RWPE2 (cell line): ENCODE data around the gene PTS.

ENCODE experiments used
- ATAC-seq: fragments of 200-7000 bp; cut with Tn5 transposase; 3 replicates; pipeline ENCODE4 v1.9.1; 2021; ENCODE audit warnings: low read depth
- DNase-seq: peaks from one replicate; pipeline ENCODE4 v3.0.0-alpha.2; 2020; ENCODE audit warnings: low spot score
- H3K27ac ChIP-seq: fragments of 450-650 bp; 2 replicates; pipeline ENCODE4 v1.5.1; 2017; ENCODE audit warnings: mild to moderate bottlenecking; ENCODE audit not compliant: poor library complexity, severe bottlenecking
- H3K27me3 ChIP-seq: fragments of 250-450 bp; sonication (Bioruptor Pico); 2 replicates; pipeline ENCODE4 v1.5.1; 2021; ENCODE audit warnings: mild to moderate bottlenecking, moderate library complexity; ENCODE audit not compliant: insufficient read depth, poor library complexity, severe bottlenecking
- H3K36me3 ChIP-seq: fragments of 250-450 bp; sonication (Bioruptor Pico); 2 replicates; pipeline ENCODE4 v1.5.1; 2020; ENCODE audit warnings: low read depth, mild to moderate bottlenecking, moderate library complexity
- H3K4me1 ChIP-seq: fragments of 250-450 bp; sonication (Bioruptor Pico); 2 replicates; pipeline ENCODE4 v1.5.1; 2021; ENCODE audit warnings: mild to moderate bottlenecking, moderate library complexity; ENCODE audit not compliant: insufficient read depth, poor library complexity, severe bottlenecking
- H3K4me3 ChIP-seq: fragments of 250-450 bp; sonication (Bioruptor Pico); 2 replicates; pipeline ENCODE4 v1.5.1; 2021; ENCODE audit warnings: mild to moderate bottlenecking, moderate library complexity; ENCODE audit not compliant: severe bottlenecking
- H3K9me3 ChIP-seq: fragments of 250-450 bp; sonication (Bioruptor Pico); 2 replicates; pipeline ENCODE4 v1.5.1; 2021; ENCODE audit warnings: mild to moderate bottlenecking, moderate library complexity; ENCODE audit not compliant: severe bottlenecking
- CTCF ChIP-seq: fragments of 450-650 bp; IDR thresholded peaks from one replicate; pipeline ENCODE4 v1.5.1; 2017; ENCODE audit warnings: mild to moderate bottlenecking, moderate library complexity; ENCODE audit not compliant: poor library complexity, severe bottlenecking

PTS gene

DNA sequence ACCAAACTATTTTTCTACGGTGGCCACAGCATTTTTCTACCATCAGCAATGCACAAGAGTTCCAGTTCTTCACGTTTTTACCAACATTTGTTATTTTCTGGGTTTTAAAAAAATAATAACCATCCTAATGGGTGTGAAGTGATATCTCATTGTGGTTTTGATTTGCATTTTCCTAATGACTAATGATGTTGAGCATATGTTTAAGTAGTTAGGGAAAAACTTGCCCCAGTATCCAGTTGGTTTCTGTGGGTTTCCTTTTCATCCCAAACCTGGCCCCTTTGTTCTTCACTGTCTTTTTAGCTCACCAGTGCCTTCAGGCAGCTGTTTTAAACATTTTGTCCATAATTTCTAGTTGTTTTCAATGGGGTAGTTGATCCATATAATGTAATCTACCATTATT, 14.7 kb upstream of the PTS start:
- Histone ChIP-seq H3K9me3 (no peaks in the 10 kb centered on the region), H3K27me3 (no peaks in the 10 kb centered on the region), H3K4me1 (peaks cover 22% of the 10 kb centered on the region), H3K36me3 (no peaks in the 10 kb centered on the region), H3K27ac (peak overlapping the region; percentile 36), H3K4me3 (no peak overlapping the region)
- no peak for TF ChIP-seq CTCF
- DNase-seq = no peak
- ATAC-seq = no peak

DNA sequence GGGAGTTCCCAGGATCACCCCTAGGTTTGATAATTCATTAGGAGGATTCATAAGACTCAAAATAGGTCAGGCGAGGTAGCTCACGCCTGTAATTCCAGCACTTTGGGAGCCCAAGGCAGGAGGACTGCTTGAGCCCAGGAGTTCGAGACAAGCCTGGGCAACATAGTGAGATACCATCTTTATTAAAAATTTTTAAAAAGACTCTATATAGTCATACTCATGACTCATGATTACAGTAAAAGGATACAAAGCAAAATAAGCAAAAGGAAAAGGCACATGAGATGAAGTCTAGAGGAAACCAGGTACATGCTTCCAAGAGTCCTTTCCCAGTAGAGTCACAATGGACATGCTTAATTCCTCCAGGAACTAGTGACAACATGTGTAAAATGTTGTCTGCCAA, 13.9 kb upstream of the PTS start:
- Histone ChIP-seq H3K4me3 (no peak overlapping the region), H3K4me1 (peaks cover 22% of the 10 kb centered on the region), H3K27ac (peak overlapping the region; percentile 36), H3K9me3 (no peaks in the 10 kb centered on the region), H3K36me3 (no peaks in the 10 kb centered on the region), H3K27me3 (no peaks in the 10 kb centered on the region)
- ATAC-seq (peak; percentile 71), DNase-seq (no peak)
- no peak for TF ChIP-seq CTCF

DNA sequence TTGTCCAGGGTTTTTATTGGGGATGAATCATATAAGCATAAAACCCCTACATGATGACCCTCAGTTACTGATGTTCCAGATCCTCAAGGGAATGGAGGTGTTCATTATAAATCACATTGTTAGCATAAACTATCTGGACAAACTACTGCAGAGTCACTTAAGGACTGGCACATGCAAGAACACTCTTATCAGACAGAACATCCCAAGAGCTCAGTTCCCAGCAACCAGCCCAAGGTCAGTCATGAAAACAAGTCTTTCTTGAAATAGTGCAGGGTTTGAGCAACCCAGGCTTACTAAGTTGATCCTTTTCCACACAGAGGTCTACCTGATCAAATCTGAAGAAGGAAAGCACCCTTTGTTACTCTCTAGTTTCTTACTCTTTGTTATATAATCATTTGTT, 13.5 kb upstream of the PTS start:
- DNase-seq (no peak), ATAC-seq (no peak; the same call in 2 of the 3 replicates)
- no peaks in the 10 kb centered on the region for H3K9me3 ChIP-seq
- H3K36me3 ChIP-seq = no peaks in the 10 kb centered on the region
- H3K27ac ChIP-seq = peak overlapping the region; percentile 36
- H3K4me1 ChIP-seq = peaks cover 22% of the 10 kb centered on the region
- no peaks in the 10 kb centered on the region for H3K27me3 ChIP-seq
- no peak overlapping the region for H3K4me3 ChIP-seq
- no peak for TF ChIP-seq CTCF

DNA sequence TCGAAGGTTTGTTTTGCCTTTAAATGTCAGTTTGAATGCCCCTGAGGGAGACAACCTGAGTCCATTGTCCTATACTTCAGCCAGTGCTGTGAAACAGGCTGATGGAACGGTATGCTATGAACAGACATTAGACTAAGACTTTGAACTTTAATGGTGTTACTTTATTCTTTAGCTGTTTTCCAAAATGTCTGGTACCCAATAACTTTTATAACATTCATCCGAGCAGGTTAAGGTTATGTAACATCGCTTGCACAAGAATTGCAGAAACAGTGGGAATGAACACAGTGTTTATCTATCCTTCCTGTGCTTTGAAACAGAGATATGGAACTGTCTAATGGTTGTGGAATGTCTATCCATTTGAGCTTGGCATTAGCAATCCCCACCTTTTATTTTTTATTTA, 12.5 kb upstream of the PTS start:
- no peak for TF ChIP-seq CTCF
- DNase-seq = no peak
- H3K4me1 ChIP-seq = peaks cover 22% of the 10 kb centered on the region
- H3K36me3 ChIP-seq = no peaks in the 10 kb centered on the region
- no peak overlapping the region for H3K4me3 ChIP-seq
- H3K27ac ChIP-seq = peak overlapping the region; percentile 36
- H3K9me3 ChIP-seq = no peaks in the 10 kb centered on the region
- peak; percentile 54 for ATAC-seq
- no peaks in the 10 kb centered on the region for H3K27me3 ChIP-seq

- Histone ChIP-seq H3K27ac (no peak overlapping the region), H3K27me3 (no peaks in the 10 kb centered on the region), H3K4me1 (peaks cover 22% of the 10 kb centered on the region), H3K36me3 (no peaks in the 10 kb centered on the region), H3K9me3 (no peaks in the 10 kb centered on the region), H3K4me3 (no peak overlapping the region)
- no peak for TF ChIP-seq CTCF
- DNase-seq (no peak), ATAC-seq (no peak)
These were observed 10.6 kb upstream of the PTS start for GRCh38 chr11:112215621-112216020.
